ENCODE results near the gene CEP19.
A peak's percentile ranks its signal among the peaks of the same experiment; 100 is the strongest.

The CEP19 gene

GRCh38 chr3:196707566-196707965 lies 4.5 kb downstream of the CEP19 start:
- DNase-seq = no peak

GRCh38 chr3:196706731-196707130 lies 5.3 kb downstream of the CEP19 start:
- DNase-seq = no peak

GRCh38 chr3:196706327-196706726 lies 5.7 kb downstream of the CEP19 start:
- DNase-seq = no peak

- no peak for DNase-seq
These were observed 11.2 kb downstream of the CEP19 start for GRCh38 chr3:196700801-196701200.

- no peak for DNase-seq
These were observed 12.3 kb downstream of the CEP19 start for GRCh38 chr3:196699749-196700148.

- DNase-seq = no peak
These were observed 14.8 kb downstream of the CEP19 start for GRCh38 chr3:196697270-196697669.

- DNase-seq = no peak
These were observed 16.2 kb downstream of the CEP19 start for GRCh38 chr3:196695849-196696226.

- DNase-seq = no peak
These were observed 16.9 kb downstream of the CEP19 start for GRCh38 chr3:196694941-196695848.

- peak in 1 of 2 experiments; percentile 57 for DNase-seq
These were observed 17.8 kb downstream of the CEP19 start for GRCh38 chr3:196694202-196694638.

- DNase-seq = no peak
These were observed 20.7 kb downstream of the CEP19 start for GRCh38 chr3:196691386-196691785.

GRCh38 chr3:196689941-196690660 lies 21.9 kb downstream of the CEP19 start:
- DNase-seq = no peak

GRCh38 chr3:196688349-196688748 lies 23.7 kb downstream of the CEP19 start:
- DNase-seq = no peak

- no peak for DNase-seq
These were observed 25.6 kb downstream of the CEP19 start for GRCh38 chr3:196686436-196686835.

- DNase-seq = peak in 1 of 2 experiments; percentile 55
These were observed 27.3 kb downstream of the CEP19 start for GRCh38 chr3:196684548-196685407.

- DNase-seq = no peak
These were observed 34.1 kb downstream of the CEP19 start for GRCh38 chr3:196677931-196678330.

- no peak for DNase-seq
These were observed 34.7 kb downstream of the CEP19 start for GRCh38 chr3:196677353-196677752.

GRCh38 chr3:196673632-196674031 lies 38.4 kb downstream of the CEP19 start:
- no peak for DNase-seq

GRCh38 chr3:196670339-196670738 lies 41.7 kb downstream of the CEP19 start:
- no peak for DNase-seq

- DNase-seq = no peak
These were observed 44.8 kb downstream of the CEP19 start for GRCh38 chr3:196667056-196667825.

GRCh38 chr3:196666001-196666867 lies 45.8 kb downstream of the CEP19 start:
- no peak for DNase-seq
